Stimulated activated naive CD4-positive, alpha-beta T cell treated with Interleukin-2 at 50 U/mL for 16 hours (primary cell): ENCODE results near the gene BRAF.
"Not testable (repeated sequence)": the region's sequence is repeated elsewhere in the genome, so short reads cannot be mapped to it uniquely, and the experiment has no call there.

ENCODE experiments used
- DNase-seq: peaks from one replicate; lab custom pipeline; 2025; lab: John Stamatoyannopoulos, UW

BRAF gene

DNA sequence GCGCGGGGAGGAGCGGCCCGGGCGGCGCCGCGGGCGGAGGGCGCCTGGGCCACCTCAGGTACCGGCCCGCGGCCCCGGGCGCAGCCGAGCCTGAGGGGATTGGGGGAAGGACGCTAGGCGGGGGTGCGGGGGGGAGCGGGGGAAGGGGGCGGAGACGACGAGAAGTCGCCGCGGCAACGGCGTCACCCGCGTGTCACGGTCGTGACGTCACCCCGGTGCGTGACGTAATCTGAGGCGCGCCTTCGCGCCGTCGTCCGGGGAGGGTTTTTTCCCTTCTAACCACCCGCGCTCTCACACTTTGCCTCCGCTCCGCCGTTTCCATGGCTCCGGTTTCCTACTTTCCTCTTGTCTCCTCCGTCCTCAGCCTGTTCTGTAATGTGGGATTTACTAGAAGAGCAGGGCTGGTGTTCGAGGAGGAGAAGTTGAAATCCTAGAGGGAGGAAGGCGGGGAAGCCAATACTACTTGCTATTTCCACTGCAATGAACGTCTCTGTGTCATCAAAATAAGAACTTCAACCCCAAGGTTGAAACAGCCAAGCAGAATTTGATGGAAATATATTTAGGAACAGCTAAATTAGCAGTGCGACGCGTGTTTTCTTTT is at the start of gene BRAF:
Gene BRAF (minus strand): TSS at position 109 of the 601 bp plus-strand sequence. CDS start 226 bp downstream, outside the sequence.
- DNase-seq = peak; percentile 90

GRCh38 chr7:140972876-140973829 is 48.4 kb upstream of the BRAF start:
- no peak for DNase-seq

GRCh38 chr7:140972344-140972743 is 47.6 kb upstream of the BRAF start:
- no peak for DNase-seq

DNA sequence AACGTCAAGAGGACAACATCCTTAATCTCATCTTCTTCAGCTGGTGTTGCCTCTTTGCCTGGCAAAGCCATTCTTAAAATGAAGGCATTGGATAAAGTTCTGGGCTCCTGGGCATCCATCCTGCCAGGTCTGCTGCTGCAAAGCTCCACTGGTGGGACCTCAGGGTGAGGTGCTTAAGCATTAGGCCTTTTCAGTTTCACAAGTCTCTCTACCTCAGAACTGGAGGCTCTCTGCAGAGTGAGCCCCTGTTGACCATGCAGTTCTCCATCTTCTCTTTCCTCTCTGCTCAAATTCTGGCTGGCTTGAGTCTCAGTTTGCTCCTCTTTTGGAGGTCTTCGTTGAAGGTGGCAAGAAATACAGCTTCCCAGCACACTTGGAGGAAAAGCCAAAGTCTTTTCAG is 42.7 kb upstream of the BRAF start:
- no peak for DNase-seq

DNA sequence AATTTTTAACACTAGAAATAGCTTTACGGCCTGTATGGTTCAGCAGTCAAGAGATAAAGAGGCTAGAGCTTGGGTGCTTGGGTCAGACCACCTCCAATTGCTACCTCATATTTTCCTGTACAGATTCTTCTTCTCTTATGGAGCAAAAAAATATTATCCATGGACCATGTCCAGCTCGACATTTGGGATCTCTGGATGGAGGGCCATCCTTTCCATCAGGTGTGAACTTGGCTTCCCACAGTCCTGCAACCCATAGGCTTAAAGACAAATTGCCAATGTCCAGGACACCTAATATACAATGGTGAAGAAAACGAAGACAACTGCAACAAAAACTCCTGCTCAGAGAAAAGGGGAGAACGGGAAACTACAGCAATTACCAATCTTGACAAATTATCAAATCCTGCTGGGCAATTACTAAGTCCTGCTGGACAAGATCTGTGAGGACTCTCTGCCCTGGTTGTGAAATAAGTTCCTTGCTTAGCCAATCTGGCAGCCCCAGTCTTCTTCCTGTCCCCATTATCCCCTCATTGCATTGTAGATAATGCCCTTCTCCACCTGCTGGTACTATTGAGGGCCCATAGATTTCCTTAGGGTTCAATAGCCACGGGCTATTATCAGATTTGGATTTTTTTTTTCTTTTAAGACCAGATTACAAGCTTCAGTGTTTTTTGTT is 42.0 kb upstream of the BRAF start:
- DNase-seq = no peak

- no peak for DNase-seq
These were observed 36.4 kb upstream of the BRAF start for GRCh38 chr7:140961117-140961516.

GRCh38 chr7:140956997-140957396 is 32.3 kb upstream of the BRAF start:
- not testable (repeated sequence) for DNase-seq

- no peak for DNase-seq
These were observed 21.2 kb upstream of the BRAF start for GRCh38 chr7:140945940-140946339.

GRCh38 chr7:140942242-140942641 is 17.5 kb upstream of the BRAF start:
- DNase-seq = not testable (repeated sequence)

GRCh38 chr7:140940898-140941297 is 16.2 kb upstream of the BRAF start:
- DNase-seq = no peak

GRCh38 chr7:140937702-140938264 is 13.1 kb upstream of the BRAF start:
- DNase-seq = no peak

DNA sequence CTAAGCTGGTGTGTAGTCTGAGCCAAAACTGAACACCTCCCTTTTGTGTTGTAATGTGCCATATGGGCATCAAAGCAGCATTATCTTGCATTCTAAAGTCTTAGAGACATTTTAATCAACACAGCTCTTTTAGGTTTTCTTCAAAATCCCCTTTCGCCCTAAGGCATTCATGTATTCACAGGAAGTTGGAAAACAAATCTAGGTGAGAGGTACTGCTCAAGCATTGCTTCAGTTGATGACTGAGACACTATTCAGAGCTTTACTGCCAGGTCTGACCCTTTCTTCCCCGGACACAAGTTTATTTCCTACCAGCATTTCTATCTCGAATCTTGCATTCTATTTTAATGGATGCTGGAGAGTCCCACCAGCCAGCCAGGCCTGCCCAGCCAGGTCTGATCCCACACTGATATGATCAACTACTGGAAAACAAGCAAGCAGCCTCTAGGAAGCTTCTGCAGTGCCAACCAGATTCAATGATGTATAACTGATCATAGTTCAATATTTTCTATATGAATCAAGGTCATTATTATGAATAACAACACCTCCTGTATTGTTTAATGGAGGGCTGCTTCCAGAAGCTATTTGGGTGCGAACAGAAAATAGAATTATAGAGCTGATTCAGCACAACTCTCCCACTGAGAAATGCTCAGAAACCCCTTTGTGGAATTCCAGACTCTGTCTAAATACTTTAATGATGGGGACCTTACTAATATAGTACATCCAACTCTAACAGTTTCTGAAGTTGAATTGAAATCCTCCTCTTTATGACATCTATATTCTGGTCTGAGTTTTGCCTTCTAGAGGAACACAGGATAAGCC is 4.0 kb upstream of the BRAF start:
- DNase-seq = no peak

GRCh38 chr7:140927945-140928344 is 3.2 kb upstream of the BRAF start:
- not testable (repeated sequence) for DNase-seq

GRCh38 chr7:140927351-140927750 is 2.6 kb upstream of the BRAF start:
- DNase-seq = no peak

DNA sequence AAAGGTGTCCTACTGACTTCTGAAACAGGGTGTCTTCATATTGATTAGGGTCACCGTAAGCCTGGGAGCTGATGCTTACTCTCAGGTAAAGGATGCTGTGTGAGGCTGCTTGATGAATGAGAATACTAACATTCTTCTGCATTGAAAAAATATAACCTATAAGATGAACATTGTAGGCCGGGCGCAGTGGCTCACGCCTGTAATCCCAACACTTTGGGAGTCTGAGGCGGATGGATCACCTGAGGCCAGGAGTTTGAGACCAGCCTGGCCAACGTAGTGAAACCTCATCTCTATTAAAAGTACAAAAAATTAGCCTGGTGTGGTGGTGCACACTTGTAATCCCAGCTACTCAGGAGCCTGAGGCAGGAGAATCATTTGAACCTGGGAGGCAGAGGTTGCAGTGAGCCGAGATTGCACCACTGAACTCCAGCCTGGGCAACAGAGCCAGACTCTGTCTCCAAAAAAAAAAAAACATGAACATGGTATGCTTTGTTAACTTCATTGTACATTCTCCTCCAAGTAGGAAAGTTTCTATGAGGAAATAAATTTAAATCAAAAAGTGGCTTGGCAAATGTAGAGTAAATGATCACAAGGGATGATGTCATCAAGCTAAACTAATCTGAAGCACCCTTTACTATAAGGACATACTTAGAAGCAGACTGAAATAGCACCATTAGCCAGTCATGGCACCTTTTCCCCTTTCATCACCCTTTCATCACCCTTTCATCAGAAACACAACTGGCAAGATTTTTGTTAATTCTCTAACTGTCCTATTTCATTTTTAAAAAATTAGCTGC is 1.5 kb upstream of the BRAF start:
- DNase-seq = no peak

- peak; percentile 78 for DNase-seq
These were observed 509 bp downstream of the BRAF start for GRCh38 chr7:140924019-140924820.

DNA sequence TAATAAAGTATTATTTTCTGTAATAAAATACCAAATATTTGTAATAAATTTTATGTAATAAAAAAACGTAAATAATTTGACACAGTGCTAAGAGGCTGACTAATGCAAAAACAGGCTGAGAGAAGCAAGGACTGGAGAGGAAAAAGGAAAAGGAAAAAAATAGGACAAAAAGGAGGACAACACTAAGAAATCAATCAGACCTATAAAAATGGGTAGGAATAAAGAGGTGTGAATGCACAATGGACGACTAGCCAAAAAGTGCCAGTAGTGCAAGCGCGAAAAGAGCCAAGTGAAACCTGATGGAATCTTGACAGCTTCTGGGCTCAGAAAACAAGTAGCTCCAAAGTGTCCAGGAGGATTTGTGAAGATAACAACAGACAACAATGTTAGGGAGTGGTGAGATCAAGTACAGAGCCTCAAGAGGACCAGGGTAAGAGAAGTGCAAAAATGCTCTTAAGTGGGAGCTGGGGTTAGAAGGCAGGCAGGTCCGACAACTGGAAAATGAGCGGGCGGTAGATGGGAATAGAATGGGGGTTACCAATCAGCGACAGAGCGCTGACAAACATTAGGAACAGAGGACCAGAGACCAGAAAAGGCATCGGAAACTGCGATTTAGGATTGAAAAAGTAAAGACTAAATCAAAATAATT is 1.2 kb downstream of the BRAF start:
- DNase-seq = no peak

GRCh38 chr7:140922741-140923345 is 1.9 kb downstream of the BRAF start:
- DNase-seq = no peak

- DNase-seq = no peak
These were observed 4.0 kb downstream of the BRAF start for GRCh38 chr7:140920745-140921144.
